Islet precursor cell (in vitro differentiated cells): ENCODE measurements around the gene TTC31.
"Not testable (repeated sequence)": the region's sequence is repeated elsewhere in the genome, so short reads cannot be mapped to it uniquely, and the experiment has no call there.

ENCODE experiments used
- DNase-seq: peaks from one replicate; pipeline ENCODE4 v3.0.0-alpha.2; 2018

The TTC31 gene

GRCh38 chr2:74457549-74458131, 25.2 kb upstream of the TTC31 start:
- peak; percentile 92 for DNase-seq

GRCh38 chr2:74458132-74458937, 24.5 kb upstream of the TTC31 start, which contains the start of gene WBP1:
Gene WBP1 (plus strand): TSS chr2:74458438. CDS start chr2:74458603, 165 bp downstream.
- peak; percentile 100 for DNase-seq

GRCh38 chr2:74458938-74459363, 23.9 kb upstream of the TTC31 start:
- no peak for DNase-seq

GRCh38 chr2:74459503-74460118, 23.3 kb upstream of the TTC31 start:
- DNase-seq = not testable (repeated sequence)

GRCh38 chr2:74460187-74460586, 22.7 kb upstream of the TTC31 start:
- DNase-seq = not testable (repeated sequence)

- DNase-seq = peak; percentile 63
Measured at GRCh38 chr2:74461187-74462053, 21.5 kb upstream of the TTC31 start.

- DNase-seq = no peak
Measured at GRCh38 chr2:74462054-74462785, 20.7 kb upstream of the TTC31 start.

- no peak for DNase-seq
Measured at GRCh38 chr2:74462786-74463105, 20.1 kb upstream of the TTC31 start.

- no peak for DNase-seq
Measured at GRCh38 chr2:74464406-74464805, 18.5 kb upstream of the TTC31 start.

- DNase-seq = not testable (repeated sequence)
Measured at GRCh38 chr2:74470742-74471141, 12.1 kb upstream of the TTC31 start.

GRCh38 chr2:74471332-74472065, 11.4 kb upstream of the TTC31 start:
- no peak for DNase-seq

GRCh38 chr2:74472086-74472944, 10.6 kb upstream of the TTC31 start, which contains the start of gene MRPL53:
Gene MRPL53 (minus strand): TSS chr2:74472680. CDS start chr2:74472660, 20 bp downstream.
- DNase-seq = peak; percentile 96

GRCh38 chr2:74472945-74473258, 10.0 kb upstream of the TTC31 start:
- DNase-seq = no peak

- no peak for DNase-seq
Measured at GRCh38 chr2:74474481-74474880, 8.4 kb upstream of the TTC31 start.

- DNase-seq = peak; percentile 53
Measured at GRCh38 chr2:74474899-74475298, 8.0 kb upstream of the TTC31 start.

- DNase-seq = no peak
Measured at GRCh38 chr2:74481431-74481830, 1.4 kb upstream of the TTC31 start.

GRCh38 chr2:74481961-74482800, 700 bp upstream of the TTC31 start:
- peak; percentile 61 for DNase-seq

- peak; percentile 31 for DNase-seq
Measured at GRCh38 chr2:74483675-74484164, 839 bp downstream of the TTC31 start.

GRCh38 chr2:74486141-74486540, 3.3 kb downstream of the TTC31 start:
- no peak for DNase-seq
